Measurements from ENCODE around the gene PAPOLA.

DNA sequence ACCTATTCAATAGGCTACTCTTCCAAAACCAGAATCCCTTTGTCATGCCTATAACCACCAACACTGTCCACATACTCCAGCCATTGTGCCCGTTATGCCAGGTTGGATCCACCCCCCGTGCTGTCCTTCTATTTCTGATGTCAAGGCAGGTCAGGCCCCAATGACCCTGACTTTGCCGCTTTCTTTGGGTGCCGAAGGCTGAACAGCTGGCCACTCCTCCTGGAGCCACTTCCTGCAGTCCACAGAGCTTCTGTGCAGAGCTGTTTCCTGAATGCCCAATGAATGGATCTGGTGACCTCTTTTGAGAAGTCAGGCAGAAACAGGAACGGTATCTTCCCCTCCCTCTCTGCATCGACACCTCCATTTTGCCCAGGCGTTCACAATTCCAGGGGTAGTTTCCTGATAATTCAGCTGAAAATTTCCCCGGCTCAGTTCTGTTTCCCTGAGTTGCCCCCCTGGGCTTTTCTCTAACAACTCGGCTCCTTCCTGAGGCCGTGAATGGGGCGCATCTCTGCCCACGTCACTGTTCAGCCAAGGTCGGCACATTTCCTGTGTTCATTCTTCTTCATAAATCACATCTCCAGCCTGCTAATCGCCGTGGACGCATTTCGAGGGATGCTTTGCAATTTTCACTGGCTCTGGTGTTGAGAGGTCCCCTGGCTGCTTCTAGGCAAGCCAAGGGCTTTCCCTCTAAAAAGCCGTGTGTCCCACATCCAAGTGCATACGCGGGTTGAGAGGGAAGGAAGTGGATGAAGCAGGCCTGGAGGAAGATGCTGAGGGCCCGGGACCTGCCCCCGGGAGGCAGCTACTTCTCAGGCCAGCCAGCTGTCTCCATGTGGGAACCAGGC, 86.5 kb downstream of the PAPOLA start:
- TF ChIP-seq YY1 (IDR thresholded peaks at IDR 0.05; ENCODE audit: extremely low read depth, insufficient replicate concordance, low read depth, low read length) (no peak), SRF (IDR thresholded peaks at IDR 0.05; ENCODE audit: low read depth) (no peak), JUND (IDR thresholded peaks at IDR 0.05) (no peak)
- TF ChIP-seq, protein P1, sequence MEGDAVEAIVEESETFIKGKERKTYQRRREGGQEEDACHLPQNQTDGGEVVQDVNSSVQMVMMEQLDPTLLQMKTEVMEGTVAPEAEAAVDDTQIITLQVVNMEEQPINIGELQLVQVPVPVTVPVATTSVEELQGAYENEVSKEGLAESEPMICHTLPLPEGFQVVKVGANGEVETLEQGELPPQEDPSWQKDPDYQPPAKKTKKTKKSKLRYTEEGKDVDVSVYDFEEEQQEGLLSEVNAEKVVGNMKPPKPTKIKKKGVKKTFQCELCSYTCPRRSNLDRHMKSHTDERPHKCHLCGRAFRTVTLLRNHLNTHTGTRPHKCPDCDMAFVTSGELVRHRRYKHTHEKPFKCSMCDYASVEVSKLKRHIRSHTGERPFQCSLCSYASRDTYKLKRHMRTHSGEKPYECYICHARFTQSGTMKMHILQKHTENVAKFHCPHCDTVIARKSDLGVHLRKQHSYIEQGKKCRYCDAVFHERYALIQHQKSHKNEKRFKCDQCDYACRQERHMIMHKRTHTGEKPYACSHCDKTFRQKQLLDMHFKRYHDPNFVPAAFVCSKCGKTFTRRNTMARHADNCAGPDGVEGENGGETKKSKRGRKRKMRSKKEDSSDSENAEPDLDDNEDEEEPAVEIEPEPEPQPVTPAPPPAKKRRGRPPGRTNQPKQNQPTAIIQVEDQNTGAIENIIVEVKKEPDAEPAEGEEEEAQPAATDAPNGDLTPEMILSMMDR (IDR thresholded peaks at IDR 0.05 in 2 of 3, conservative IDR thresholded peaks at IDR 0.05 in 1 of 3; ENCODE audit: borderline replicate concordance in 1 of 3, insufficient read depth in 1 of 3, low read depth in 2 of 3, low read length in 2 of 3), result no peak

Measured in HCT116 (cell line).